Fibroblast of pulmonary artery (primary cell): Measurements from ENCODE around the gene STAP2.
"Not testable (repeated sequence)": the region's sequence is repeated elsewhere in the genome, so short reads cannot be mapped to it uniquely, and the experiment has no call there.

Experiments
- DNase-seq: peaks from one replicate; pipeline ENCODE4 v3.0.0-alpha.2; 2010; ENCODE audit warnings: low read depth
- H3K4me3 ChIP-seq: replicated peaks from 2 replicates; pipeline ENCODE4 v1.5.1; 2011; ENCODE audit warnings: low read depth, mild to moderate bottlenecking, control low read depth, low read length, moderate library complexity
- TF ChIP-seq, protein P1 (sequence below): IDR thresholded peaks from 2 replicates; pipeline ENCODE4 v1.5.1; 2011; ENCODE audit warnings: mild to moderate bottlenecking, control low read depth, low read length, inconsistent platforms; ENCODE audit errors: missing control alignments

The STAP2 gene

DNA sequence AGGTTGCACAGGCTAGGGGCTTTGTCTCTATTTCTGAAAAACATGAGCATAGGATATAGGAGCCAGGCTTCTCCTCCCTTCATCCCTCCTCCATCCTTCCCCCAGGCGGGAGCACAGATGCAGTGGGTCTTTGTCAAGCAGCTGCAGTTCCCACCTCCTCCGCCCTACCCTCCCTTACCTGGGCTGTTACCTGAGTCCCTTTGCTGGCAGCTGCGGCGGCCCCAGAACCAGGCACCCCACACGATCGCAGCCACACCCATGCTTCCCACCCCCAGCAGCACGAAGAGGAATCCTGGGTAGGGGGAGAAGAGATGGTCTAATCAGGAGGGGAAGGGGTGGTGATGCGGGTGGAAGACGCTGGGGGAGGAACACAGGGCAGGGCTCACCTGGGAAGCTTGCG lies 44.2 kb downstream of the STAP2 start:
- TF ChIP-seq, protein P1, sequence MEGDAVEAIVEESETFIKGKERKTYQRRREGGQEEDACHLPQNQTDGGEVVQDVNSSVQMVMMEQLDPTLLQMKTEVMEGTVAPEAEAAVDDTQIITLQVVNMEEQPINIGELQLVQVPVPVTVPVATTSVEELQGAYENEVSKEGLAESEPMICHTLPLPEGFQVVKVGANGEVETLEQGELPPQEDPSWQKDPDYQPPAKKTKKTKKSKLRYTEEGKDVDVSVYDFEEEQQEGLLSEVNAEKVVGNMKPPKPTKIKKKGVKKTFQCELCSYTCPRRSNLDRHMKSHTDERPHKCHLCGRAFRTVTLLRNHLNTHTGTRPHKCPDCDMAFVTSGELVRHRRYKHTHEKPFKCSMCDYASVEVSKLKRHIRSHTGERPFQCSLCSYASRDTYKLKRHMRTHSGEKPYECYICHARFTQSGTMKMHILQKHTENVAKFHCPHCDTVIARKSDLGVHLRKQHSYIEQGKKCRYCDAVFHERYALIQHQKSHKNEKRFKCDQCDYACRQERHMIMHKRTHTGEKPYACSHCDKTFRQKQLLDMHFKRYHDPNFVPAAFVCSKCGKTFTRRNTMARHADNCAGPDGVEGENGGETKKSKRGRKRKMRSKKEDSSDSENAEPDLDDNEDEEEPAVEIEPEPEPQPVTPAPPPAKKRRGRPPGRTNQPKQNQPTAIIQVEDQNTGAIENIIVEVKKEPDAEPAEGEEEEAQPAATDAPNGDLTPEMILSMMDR, result no peak
- no peak for DNase-seq
- H3K4me3 ChIP-seq, result no peak overlapping the region

DNA sequence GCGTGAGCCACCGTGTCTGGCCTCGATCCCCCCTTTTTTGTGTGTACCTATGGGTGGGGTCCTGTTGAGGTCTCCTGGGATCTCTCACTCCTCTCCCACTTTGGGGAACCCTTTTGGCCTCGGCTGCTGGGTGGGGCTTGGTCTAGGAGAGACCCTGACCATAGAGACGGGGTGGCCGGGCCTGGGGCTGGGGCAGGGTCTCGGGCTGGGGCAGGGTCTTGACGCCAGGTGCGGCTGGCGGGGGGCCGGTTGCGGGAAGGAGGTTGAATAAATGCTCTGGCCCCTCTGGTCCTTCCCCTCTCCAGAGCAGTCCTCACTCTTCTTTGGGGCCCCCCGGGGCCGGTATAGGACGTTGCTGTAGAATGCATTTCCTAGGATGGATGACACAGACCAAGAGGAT lies 46.1 kb downstream of the STAP2 start:
- DNase-seq, result no peak
- no peak overlapping the region for H3K4me3 ChIP-seq
- TF ChIP-seq, protein P1, result no peak

DNA sequence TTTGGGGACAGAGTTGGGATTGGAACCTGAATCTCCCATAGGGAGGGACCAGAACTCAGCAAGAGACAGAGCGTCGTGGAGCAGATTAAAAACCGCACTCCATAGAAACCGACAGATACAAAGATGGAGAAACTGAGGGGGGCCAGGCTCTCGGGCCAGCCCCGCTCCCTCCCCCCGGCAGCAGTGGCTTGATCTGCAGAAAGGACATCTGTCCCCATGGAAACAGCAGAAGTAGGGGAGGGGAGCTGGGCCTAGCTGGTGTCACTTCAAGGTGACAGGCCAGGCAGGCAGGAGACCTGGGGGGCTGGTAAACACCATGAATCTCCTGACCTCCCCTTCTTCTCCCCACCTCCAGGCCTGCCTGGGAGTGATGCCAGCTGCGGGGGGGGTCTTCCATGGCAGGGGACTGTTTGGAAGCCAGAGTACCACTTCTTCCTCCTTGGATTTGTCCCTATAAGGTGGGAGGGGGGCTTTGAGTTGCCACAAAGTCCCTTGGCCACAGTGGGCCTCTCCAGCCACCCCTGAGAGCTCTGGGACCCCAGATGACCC lies 47.4 kb downstream of the STAP2 start:
- no peak for DNase-seq
- TF ChIP-seq, protein P1, result no peak
- no peak overlapping the region for H3K4me3 ChIP-seq

DNA sequence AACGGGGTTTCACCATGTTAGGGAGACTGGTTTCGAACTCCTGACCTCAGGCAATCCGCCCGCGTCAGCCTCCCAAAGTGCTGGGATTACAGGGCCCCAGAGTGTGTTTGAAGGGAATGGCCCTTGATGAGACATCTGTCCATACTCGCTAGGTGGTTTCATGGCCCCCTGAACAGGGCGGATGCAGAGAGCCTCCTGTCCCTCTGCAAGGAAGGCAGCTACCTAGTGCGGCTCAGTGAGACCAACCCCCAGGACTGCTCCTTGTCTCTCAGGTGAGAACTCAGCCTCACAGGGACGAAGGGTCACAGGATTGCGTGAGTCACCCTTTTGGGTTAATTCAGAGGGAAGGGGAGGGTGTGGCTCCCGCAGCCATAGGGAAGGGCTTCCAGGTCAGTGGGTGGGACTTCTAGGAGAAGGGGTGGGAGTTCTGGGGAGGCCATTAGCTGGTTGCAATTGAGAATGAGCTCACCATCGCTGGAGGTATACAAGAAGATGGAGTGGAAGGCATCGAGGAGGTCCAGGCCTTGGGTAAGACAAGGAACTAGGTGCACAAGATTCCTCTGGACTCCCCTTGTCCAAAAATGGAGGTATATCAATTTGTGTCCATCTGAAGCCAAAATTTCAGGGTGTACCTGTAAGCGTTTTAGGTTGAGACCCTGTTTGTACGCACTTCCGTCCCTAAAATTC lies 50.4 kb downstream of the STAP2 start:
- TF ChIP-seq, protein P1, result no peak
- no peak for DNase-seq
- H3K4me3 ChIP-seq, result no peak overlapping the region

DNA sequence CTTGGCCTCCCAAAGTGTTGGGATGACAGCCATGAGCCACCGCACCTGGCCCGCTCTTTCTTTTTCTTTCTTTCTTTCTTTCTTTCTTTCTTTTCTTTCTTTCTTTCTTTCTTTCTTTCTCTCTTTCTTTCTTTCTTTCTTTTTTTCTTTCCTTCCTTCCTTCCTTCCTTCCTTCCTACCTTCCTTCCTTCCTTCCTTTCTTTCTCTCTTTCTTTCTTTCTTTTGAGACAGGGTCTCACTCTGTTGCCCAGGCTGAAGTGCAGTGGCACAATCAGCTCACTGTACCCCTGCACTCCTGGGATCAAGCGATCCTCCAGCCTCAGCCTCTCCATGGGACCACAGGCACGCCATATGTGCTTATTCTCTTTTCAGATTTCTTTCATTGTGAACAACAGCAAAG lies 52.5 kb downstream of the STAP2 start:
- not testable (repeated sequence) for DNase-seq, H3K4me3 ChIP-seq

DNA sequence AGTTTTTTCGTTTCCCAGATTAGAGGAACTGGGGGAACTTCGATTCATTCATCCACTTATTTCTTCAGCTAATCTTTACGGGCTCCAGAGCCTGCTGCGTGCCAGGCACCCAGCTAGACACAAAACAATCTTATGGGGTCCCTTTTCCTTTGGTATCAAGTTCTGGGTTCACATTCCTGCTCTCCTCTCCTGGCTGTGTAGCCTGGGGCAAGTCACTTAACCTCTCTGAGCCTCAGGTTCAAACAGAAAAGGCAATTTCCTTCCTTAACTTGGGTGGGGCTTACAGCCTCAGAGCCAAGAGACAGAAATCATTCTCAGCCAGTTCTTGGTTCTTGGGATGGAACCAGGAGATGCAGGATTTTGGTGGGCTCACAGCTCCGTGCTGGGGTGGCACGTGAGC lies 53.7 kb downstream of the STAP2 start:
- no peak for DNase-seq
- H3K4me3 ChIP-seq, result no peak overlapping the region
- TF ChIP-seq, protein P1, result no peak

DNA sequence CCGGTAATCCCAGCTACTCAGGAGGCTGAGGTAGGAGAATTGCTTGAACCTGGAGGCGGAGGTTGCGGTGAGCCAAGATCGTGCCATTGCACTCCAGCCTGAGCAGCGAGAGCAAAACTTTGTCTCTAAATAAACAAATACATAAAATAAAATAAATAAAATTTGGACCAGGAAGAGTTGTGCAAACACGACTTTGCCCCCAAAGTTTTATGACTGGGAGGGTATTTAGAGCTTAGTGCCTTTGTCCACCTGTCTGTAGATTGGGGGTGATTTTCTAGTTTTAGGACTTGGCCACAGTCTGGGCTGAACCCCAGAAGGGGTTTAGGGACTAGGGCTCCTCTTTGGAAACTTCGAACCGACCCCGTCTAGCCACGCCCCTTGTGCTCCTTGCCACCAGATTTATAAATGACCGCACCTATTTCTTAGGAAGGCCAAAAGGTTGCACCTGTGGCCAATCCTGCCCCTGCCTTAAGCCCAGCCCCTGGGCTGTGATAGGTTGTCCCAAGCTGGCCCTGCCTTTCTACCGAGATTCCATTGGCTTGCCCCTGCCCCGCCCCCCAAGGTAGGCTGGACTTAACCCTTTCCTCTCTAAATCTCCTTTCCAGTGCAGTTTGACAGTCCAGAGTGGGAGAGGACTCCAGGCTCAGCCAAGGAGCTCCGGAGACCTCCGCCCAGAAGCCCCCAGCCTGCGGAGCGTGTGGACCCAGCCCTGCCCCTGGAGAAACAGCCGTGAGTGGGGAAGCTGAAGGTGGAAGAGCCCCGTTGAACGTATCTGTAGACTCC lies 54.3 kb downstream of the STAP2 start:
- no peak for DNase-seq
- H3K4me3 ChIP-seq, result no peak overlapping the region
- TF ChIP-seq, protein P1, result no peak
